ENCODE results near the gene POGK.

The POGK gene

GRCh38 chr1:166875302-166875733 is 36.0 kb downstream of the POGK start:
- no peak for TF ChIP-seq CTCF (IDR thresholded peaks at IDR 0.05)

GRCh38 chr1:166875734-166876539 is 36.7 kb downstream of the POGK start, which contains the start of gene TADA1:
Gene TADA1 (minus strand): TSS chr1:166876264. CDS start chr1:166876233, 31 bp downstream.
- no peak for TF ChIP-seq CTCF (IDR thresholded peaks at IDR 0.05)

GRCh38 chr1:166876540-166876838 is 37.2 kb downstream of the POGK start:
- no peak; the same call in 1 of the 2 replicates for TF ChIP-seq CTCF (IDR thresholded peaks at IDR 0.05)

- no peak for TF ChIP-seq CTCF (IDR thresholded peaks at IDR 0.05)
These were observed 43.6 kb downstream of the POGK start for GRCh38 chr1:166882893-166883292.

DNA sequence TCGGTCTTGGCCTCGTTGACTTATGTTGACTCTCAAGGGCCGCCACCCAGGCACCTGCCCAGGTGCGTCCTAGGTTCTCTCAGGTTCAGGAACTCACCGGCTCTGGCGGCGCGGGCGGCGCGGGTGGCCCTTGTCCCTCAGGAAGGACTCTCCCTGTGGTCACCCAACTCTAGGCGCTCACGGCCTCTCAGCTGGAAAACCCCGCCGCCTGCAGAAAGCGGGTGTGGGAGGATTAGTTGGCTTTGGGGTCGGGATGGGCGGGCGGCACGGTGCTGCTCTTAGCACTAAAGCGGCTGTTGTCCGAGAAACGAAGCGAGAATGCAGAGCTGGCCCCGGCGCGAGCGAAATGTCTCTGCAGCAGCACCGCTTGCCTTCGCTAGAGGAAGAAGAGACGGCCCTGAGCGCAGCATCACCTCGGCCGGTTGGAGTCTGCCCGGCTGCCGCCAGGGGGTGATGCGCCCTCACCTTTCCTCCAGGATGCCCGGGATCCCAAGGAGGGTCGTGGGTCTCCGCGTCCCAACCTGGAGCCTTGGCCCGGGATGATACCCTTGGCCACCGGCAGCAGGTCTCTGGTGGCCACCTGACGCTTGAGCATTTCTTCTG is 44.9 kb downstream of the POGK start:
- TF ChIP-seq CTCF (IDR thresholded peaks at IDR 0.05): no peak

DNA sequence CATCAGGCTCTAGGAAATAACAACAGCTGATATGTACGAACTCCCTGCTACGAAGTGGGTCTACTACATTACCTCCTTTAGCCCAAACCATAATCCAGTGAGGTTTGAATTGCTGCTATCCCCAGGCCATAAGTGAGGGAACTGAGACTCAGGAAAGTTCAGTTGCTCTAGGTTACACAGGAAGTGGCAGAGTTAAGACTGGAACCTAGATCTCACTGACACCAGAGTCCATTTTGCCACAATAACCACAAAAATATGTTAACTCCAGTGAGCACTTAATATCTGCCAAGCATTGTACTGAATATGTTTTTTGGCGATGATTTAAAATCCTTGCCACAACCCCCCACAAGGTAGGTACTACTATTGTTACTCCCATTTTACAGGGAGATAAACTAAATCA is 45.7 kb downstream of the POGK start:
- TF ChIP-seq CTCF (IDR thresholded peaks at IDR 0.05): no peak

- TF ChIP-seq CTCF (IDR thresholded peaks at IDR 0.05): no peak
These were observed 49.3 kb downstream of the POGK start for GRCh38 chr1:166888373-166889111.

Measured in LNCAP (cell line).